Measurements from ENCODE around the gene BTNL9.
"Not testable (repeated sequence)": the region's sequence is repeated elsewhere in the genome, so short reads cannot be mapped to it uniquely, and the experiment has no call there.

Gene BTNL9

GRCh38 chr5:181039931-181040630 is at the start of gene BTNL9:
TSS of gene BTNL9 (plus strand) at chr5:181040266. CDS start at chr5:181045490, 5,224 bp downstream.
- Mint-ChIP-seq H3K4me1 (ENCODE audit: low read depth) (no peaks in the 10 kb centered on the region), H3K27ac (no peak within 1 kb of the TSS), H3K9me3 (no peaks in the 10 kb centered on the region), H3K36me3 (ENCODE audit: low read depth) (no peaks in the 10 kb centered on the region), H3K4me3 (no peak within 1 kb of the TSS), H3K27me3 (ENCODE audit: low read depth) (peaks cover 10% of the 10 kb centered on the region)
- no peak for DNase-seq (ENCODE audit: low spot score)

DNA sequence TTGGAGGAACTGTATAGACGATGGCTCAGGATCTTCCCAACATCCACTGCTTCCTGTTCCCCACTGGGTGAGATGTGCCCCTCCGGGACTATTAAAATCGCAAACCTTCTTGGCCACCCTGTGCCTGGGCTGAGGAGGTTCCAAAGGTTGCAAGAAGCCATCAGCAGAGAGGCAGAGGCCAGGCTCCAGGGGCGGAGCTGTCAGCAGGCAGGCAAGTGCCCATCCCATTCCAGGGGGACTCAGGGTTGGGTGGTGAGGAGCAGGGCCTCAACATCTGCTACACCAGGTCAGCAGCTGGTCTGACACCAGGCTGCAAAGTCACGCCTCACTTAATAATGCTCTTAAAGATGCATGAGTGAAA is 49.2 kb upstream of the BTNL9 start:
- Mint-ChIP-seq H3K27ac (no peak overlapping the region), H3K4me1 (ENCODE audit: low read depth) (no peaks in the 10 kb centered on the region), H3K9me3 (no peaks in the 10 kb centered on the region), H3K36me3 (ENCODE audit: low read depth) (no peaks in the 10 kb centered on the region), H3K27me3 (ENCODE audit: low read depth) (peaks cover 2% of the 10 kb centered on the region), H3K4me3 (no peak overlapping the region)
- DNase-seq (ENCODE audit: low spot score) = no peak

DNA sequence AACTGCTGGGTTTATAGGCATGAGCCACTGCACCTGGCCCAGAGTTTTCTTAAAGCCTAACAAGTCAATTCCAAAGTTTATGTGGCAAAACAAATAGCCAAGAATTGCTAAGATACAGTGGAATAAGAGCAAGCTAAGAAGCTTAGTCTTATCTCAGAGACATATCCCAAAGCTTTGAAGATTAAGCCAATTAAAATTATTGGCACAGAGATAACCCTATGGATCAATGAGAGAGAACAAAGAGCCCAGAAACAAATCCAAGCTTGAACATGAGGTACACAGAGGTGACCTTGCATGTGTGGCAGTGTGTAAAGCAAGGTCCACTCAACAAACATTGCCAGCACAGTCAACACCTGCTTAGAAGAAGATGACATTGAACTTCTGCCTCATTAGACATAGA is 38.1 kb upstream of the BTNL9 start:
- DNase-seq (ENCODE audit: low spot score) = no peak
- H3K4me3 Mint-ChIP-seq = no peak overlapping the region
- H3K9me3 Mint-ChIP-seq = no peaks in the 10 kb centered on the region
- no peaks in the 10 kb centered on the region for H3K36me3 Mint-ChIP-seq (ENCODE audit: low read depth)
- H3K27ac Mint-ChIP-seq = no peak overlapping the region
- no peaks in the 10 kb centered on the region for H3K4me1 Mint-ChIP-seq (ENCODE audit: low read depth)
- no peaks in the 10 kb centered on the region for H3K27me3 Mint-ChIP-seq (ENCODE audit: low read depth)

DNA sequence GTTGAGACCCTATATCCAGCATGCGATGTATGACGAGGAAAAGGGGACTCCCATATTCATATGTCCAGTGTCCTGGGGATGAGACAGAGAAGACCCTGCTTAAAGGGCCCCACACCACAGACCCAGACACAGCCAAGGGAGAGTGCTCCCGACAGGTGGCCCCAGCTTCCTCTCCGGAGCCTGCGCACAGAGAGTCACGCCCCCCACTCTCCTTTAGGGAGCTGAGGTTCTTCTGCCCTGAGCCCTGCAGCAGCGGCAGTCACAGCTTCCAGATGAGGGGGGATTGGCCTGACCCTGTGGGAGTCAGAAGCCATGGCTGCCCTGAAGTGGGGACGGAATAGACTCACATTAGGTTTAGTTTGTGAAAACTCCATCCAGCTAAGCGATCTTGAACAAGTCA is 34.3 kb upstream of the BTNL9 start:
- no peaks in the 10 kb centered on the region for H3K4me1 Mint-ChIP-seq (ENCODE audit: low read depth)
- no peaks in the 10 kb centered on the region for H3K27me3 Mint-ChIP-seq (ENCODE audit: low read depth)
- H3K27ac Mint-ChIP-seq = no peak overlapping the region
- DNase-seq (ENCODE audit: low spot score) = no peak
- no peak overlapping the region for H3K4me3 Mint-ChIP-seq
- no peaks in the 10 kb centered on the region for H3K9me3 Mint-ChIP-seq
- H3K36me3 Mint-ChIP-seq (ENCODE audit: low read depth) = no peaks in the 10 kb centered on the region

DNA sequence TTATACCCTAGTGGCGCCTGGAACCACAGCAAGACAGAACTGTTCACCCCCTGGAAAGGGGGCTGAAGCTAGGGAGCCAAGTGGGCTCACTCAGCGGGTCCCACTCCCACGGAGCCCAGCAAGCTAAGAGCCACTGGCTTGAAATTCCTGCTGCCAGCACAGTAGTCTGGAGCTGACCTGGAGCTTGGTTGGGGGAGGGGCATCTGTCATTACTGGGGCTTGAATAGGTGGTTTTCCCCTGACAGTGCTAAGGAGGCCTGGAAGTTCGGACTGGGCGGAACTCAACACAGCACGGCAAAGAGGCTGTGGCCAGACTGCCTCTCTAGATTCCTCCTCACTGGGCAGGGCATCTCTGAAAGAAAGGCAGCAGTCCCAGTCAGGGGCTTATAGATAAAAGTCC is 31.9 kb upstream of the BTNL9 start:
- Mint-ChIP-seq H3K9me3 (no peaks in the 10 kb centered on the region), H3K27me3 (ENCODE audit: low read depth) (peaks cover 2% of the 10 kb centered on the region), H3K4me3 (no peak overlapping the region), H3K27ac (no peak overlapping the region), H3K4me1 (ENCODE audit: low read depth) (no peaks in the 10 kb centered on the region), H3K36me3 (ENCODE audit: low read depth) (no peaks in the 10 kb centered on the region)
- DNase-seq (ENCODE audit: low spot score) = no peak

DNA sequence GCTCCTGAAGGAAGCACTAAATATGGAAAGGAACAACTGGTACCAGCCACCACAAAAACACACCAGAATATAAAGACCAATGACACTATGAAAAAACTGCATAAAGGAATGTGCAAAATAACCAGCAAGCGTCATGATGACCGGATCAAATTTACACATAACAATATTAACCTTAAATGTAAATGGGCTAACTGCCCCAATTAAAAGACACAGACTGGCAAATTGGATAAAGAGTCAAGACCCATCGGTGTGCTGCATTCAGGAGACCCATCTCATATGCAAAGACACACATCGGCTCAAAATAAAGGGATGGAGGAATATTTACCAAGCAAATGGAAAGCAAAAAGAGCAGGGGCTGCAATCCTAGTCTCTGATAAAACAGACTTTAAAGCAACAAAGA is 30.0 kb upstream of the BTNL9 start:
- H3K27me3 Mint-ChIP-seq (ENCODE audit: low read depth); DNase-seq (ENCODE audit: low spot score); H3K9me3 Mint-ChIP-seq; H3K27ac Mint-ChIP-seq; H3K4me1 Mint-ChIP-seq (ENCODE audit: low read depth); H3K36me3 Mint-ChIP-seq (ENCODE audit: low read depth); H3K4me3 Mint-ChIP-seq: not testable (repeated sequence)

DNA sequence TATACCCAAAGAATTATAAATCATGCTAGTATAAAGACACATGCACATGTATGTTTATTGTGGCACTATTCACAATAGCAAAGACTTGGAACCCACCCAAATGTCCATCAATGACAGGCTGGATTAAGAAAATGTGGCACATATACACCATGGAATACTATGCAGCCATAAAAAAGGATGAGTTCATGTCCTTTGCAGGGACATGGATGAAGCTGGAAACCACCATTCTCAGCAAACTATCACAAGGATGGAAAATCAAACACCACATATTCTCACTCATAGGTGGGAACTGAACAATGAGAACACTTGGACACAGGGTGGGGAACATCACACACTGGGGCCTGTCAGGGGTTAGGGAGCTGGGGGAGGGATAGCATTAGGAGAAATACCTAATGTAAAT is 25.4 kb upstream of the BTNL9 start:
- H3K27ac Mint-ChIP-seq; H3K9me3 Mint-ChIP-seq; DNase-seq (ENCODE audit: low spot score); H3K36me3 Mint-ChIP-seq (ENCODE audit: low read depth); H3K4me3 Mint-ChIP-seq; H3K27me3 Mint-ChIP-seq (ENCODE audit: low read depth); H3K4me1 Mint-ChIP-seq (ENCODE audit: low read depth): not testable (repeated sequence)

DNA sequence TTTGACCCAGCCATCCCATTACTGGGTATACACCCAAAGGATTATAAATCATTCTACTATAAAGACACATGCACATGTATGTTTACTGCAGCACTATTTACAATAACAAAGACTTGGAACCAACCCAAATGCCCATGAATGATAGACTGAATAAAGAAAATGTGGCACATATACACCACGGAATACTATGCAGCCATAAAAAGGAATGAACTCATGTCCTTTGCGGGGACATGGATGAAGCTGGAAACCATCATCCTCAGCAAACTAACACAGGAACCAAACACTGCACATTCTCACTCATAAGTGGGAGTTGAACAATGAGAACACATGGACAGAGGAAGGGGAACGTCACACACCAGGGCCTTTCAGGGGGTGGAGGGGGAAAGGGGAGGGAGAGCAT is 22.6 kb upstream of the BTNL9 start:
- not testable (repeated sequence) for H3K4me3 Mint-ChIP-seq; DNase-seq (ENCODE audit: low spot score); H3K36me3 Mint-ChIP-seq (ENCODE audit: low read depth); H3K27me3 Mint-ChIP-seq (ENCODE audit: low read depth); H3K4me1 Mint-ChIP-seq (ENCODE audit: low read depth); H3K9me3 Mint-ChIP-seq; H3K27ac Mint-ChIP-seq

- H3K27me3 Mint-ChIP-seq (ENCODE audit: low read depth) = peaks cover 5% of the 10 kb centered on the region
Measured at GRCh38 chr5:181020688-181021087, 19.4 kb upstream of the BTNL9 start.

GRCh38 chr5:181024245-181025064 is 15.6 kb upstream of the BTNL9 start:
- H3K4me1 Mint-ChIP-seq (ENCODE audit: low read depth) = no peaks in the 10 kb centered on the region
- H3K27me3 Mint-ChIP-seq (ENCODE audit: low read depth) = peaks cover 13% of the 10 kb centered on the region
- H3K4me3 Mint-ChIP-seq = no peak overlapping the region
- H3K9me3 Mint-ChIP-seq = peaks cover 15% of the 10 kb centered on the region
- DNase-seq (ENCODE audit: low spot score) = no peak
- no peak overlapping the region for H3K27ac Mint-ChIP-seq
- no peaks in the 10 kb centered on the region for H3K36me3 Mint-ChIP-seq (ENCODE audit: low read depth)

More at GRCh38 chr5:181020688-181021087, 19.4 kb upstream of the BTNL9 start:
- DNase-seq (ENCODE audit: low spot score) = no peak
- Mint-ChIP-seq H3K4me3 (no peak overlapping the region), H3K9me3 (peaks cover 15% of the 10 kb centered on the region), H3K4me1 (ENCODE audit: low read depth) (no peaks in the 10 kb centered on the region), H3K27ac (no peak overlapping the region), H3K36me3 (ENCODE audit: low read depth) (no peaks in the 10 kb centered on the region)

DNA sequence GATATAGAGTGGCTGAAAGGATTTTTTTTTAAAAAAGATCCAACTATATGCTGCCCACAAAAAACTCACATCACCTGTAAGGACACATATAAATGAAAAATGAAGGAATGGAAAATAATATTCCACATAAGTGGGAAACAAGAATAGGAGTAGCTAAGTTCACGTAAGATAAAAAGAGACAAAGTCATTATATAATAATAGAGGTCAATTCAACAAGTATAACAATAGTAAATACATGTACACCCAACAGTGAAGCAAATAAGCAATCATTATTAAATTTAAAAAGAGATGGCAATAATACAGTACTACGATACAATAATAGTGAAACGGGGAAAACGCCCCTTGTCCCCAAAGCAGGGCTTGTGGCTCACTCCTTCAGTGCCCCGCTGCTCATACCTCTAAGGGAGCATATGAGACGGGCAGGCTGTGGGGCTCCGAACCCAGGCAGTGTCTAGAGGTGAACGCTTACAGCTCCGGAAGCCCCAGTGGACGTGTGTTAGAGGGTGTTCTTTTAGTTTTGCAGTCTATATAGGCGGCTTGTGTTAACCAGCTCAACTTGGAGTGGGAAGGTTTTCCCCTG is 12.5 kb upstream of the BTNL9 start:
- Mint-ChIP-seq H3K27me3 (ENCODE audit: low read depth) (peaks cover 17% of the 10 kb centered on the region), H3K9me3 (peaks cover 10% of the 10 kb centered on the region), H3K27ac (no peak overlapping the region), H3K4me1 (ENCODE audit: low read depth) (no peaks in the 10 kb centered on the region), H3K36me3 (ENCODE audit: low read depth) (no peaks in the 10 kb centered on the region), H3K4me3 (no peak overlapping the region)
- no peak for DNase-seq (ENCODE audit: low spot score)

- no peaks in the 10 kb centered on the region for H3K4me1 Mint-ChIP-seq (ENCODE audit: low read depth)
- H3K27me3 Mint-ChIP-seq (ENCODE audit: low read depth) = peaks cover 17% of the 10 kb centered on the region
Measured at GRCh38 chr5:181028032-181028819, 11.8 kb upstream of the BTNL9 start.

GRCh38 chr5:181031716-181032115 is 8.3 kb upstream of the BTNL9 start:
- H3K27ac Mint-ChIP-seq = no peak overlapping the region
- no peak for DNase-seq (ENCODE audit: low spot score)
- no peak overlapping the region for H3K4me3 Mint-ChIP-seq

More at GRCh38 chr5:181028032-181028819, 11.8 kb upstream of the BTNL9 start:
- Mint-ChIP-seq H3K4me3 (no peak overlapping the region), H3K27ac (no peak overlapping the region), H3K9me3 (peaks cover 4% of the 10 kb centered on the region), H3K36me3 (ENCODE audit: low read depth) (no peaks in the 10 kb centered on the region)
- no peak for DNase-seq (ENCODE audit: low spot score)

More at GRCh38 chr5:181031716-181032115, 8.3 kb upstream of the BTNL9 start:
- Mint-ChIP-seq H3K4me1 (ENCODE audit: low read depth) (no peaks in the 10 kb centered on the region), H3K27me3 (ENCODE audit: low read depth) (peaks cover 9% of the 10 kb centered on the region), H3K9me3 (peaks cover 4% of the 10 kb centered on the region), H3K36me3 (ENCODE audit: low read depth) (no peaks in the 10 kb centered on the region)

Measured in T-helper 2 cell treated with Interferon-gamma antibody and Interleukin-4, amounts not matched to agents 5 μg/mL and 100 μg/mL, for 36 hours (primary cell).